C4-2B (cell line): ENCODE results near the gene DLG2.

Experiments used
- H3K27ac ChIP-seq: fragments of 450-650 bp; 2 replicates; pipeline ENCODE4 v1.5.1; 2017
- CTCF ChIP-seq: fragments of 450-650 bp; conservative IDR thresholded peaks from 2 replicates; pipeline ENCODE4 v1.5.1; 2017; ENCODE audit warnings: mild to moderate bottlenecking
- ZFX ChIP-seq: fragments of 450-650 bp; IDR thresholded peaks from 2 replicates; pipeline ENCODE4 v1.6.1; 2017

Gene DLG2

GRCh38 chr11:85472953-85473352 lies 154.2 kb downstream of the DLG2 start:
- TF ChIP-seq CTCF = no peak
- TF ChIP-seq ZFX = no peak

GRCh38 chr11:85464283-85464682 lies 162.9 kb downstream of the DLG2 start:
- TF ChIP-seq ZFX (no peak), CTCF (peak; percentile 29)
- no peak overlapping the region for H3K27ac ChIP-seq

More at GRCh38 chr11:85472953-85473352, 154.2 kb downstream of the DLG2 start:
- H3K27ac ChIP-seq = no peak overlapping the region

- no peak overlapping the region for H3K27ac ChIP-seq
- TF ChIP-seq ZFX = no peak
- TF ChIP-seq CTCF = no peak
Observed at GRCh38 chr11:85459304-85459703, 167.8 kb downstream of the DLG2 start.

GRCh38 chr11:85444479-85444878 lies 182.7 kb downstream of the DLG2 start:
- no peak overlapping the region for H3K27ac ChIP-seq
- TF ChIP-seq ZFX = no peak
- TF ChIP-seq CTCF = no peak

- TF ChIP-seq ZFX = no peak
- no peak for TF ChIP-seq CTCF
- no peak overlapping the region for H3K27ac ChIP-seq
Observed at GRCh38 chr11:85440273-85440672, 186.9 kb downstream of the DLG2 start.

GRCh38 chr11:85438328-85438727 lies 188.8 kb downstream of the DLG2 start:
- TF ChIP-seq CTCF (no peak), ZFX (no peak)
- no peak overlapping the region for H3K27ac ChIP-seq

GRCh38 chr11:85431319-85431718 lies 195.8 kb downstream of the DLG2 start:
- TF ChIP-seq ZFX (no peak), CTCF (no peak)
- no peak overlapping the region for H3K27ac ChIP-seq
